Activated CD4-positive, CD25-positive, alpha-beta regulatory T cell (primary cell): ENCODE measurements around the gene FUNDC1.

Source experiments
- DNase-seq, 4 experiments: peaks; one replicate each; lab custom pipeline; 2025; lab: John Stamatoyannopoulos, UW

FUNDC1 gene

DNA sequence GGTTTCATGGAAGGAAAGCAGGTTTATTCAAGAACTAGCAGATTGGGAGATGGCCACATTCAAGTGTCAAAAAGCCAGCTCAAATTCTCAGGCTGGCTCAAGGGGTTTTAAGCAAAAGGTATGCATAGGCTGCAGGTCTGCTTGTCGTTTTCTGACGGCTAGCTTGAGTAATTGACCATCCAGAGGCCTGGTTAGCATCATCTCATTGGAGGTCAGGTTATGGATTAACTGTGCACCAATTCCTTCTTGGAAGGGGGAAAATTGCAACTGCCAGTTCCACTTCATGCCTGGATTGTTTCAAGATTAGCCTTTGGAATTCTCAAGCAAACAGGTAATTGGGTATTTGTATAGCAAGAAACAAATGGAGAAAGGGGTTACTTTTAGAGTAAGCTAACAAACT, 62.1 kb downstream of the FUNDC1 start:
- DNase-seq: no peak

GRCh38 chrX:44474410-44474809, 68.2 kb downstream of the FUNDC1 start:
- no peak for DNase-seq
